Stimulated activated CD4-positive, alpha-beta T cell treated with anti-CD3 and anti-CD28 coated beads, TNF-alpha, amount 100 ng/mL, for 4 hours (primary cell): Measurements from ENCODE around the gene MAMLD1.
A peak's percentile ranks its signal among the peaks of the same experiment; 100 is the strongest.

Experiments
- DNase-seq, 3 experiments: peaks; one replicate each; pipeline ENCODE4 v3.0.0-alpha.2; 2020; ENCODE audit warnings: low read depth in 3 of 3

The MAMLD1 gene

GRCh38 chrX:150530821-150531220 lies 167.7 kb downstream of the MAMLD1 start:
- no peak for DNase-seq

DNA sequence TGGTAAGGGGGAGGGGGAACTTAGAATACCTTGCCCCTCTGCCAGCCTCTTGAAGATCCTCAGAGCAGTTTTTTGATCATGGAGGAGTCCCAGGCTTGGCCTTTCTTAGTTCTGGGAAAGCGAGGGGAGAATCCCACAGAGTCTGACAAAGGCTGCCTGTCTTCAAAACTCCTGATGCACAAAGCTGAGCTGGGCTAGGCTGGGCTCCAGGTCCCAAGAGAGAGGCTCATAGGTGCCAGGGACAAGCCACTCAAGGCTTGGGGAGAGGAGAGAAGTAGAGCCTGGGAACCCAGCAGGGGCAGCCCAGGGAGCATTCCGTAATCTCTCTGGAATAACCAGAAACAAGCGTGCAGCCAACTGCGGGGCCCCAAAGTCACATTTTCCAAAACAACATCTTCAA lies 168.3 kb downstream of the MAMLD1 start:
- no peak for DNase-seq

GRCh38 chrX:150533863-150534262 lies 170.7 kb downstream of the MAMLD1 start:
- no peak for DNase-seq

DNA sequence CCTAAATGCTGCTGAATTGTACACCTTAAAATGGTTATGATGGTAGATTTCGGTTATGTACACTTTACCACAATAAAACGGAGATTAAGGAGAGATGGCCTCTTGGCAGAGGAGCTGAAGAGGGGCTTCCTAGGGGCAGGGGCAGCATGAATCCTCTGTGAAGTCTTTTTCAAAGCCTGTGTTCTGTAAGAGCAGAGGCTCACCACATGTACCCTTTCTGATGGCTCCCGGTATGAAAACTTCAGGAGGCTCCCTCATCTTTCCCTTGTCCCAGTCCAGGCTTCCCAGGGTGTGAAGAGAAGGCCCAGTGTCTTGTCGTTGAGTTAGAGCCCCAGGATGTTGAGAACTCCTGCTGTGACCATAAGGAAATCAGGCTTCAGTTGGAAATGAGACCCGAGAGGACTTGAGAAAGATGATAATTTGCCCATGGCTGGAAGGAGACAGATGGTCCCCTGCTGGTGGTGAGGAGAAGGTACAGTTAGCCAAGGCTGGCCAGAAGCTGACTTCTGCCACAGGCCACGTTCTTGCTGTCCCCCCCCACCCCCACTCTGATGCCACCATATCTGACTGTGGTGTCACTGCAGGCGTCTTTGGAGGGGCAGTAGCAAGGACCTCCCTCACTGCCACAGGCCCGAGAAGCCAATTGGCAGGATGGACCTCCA lies 173.5 kb downstream of the MAMLD1 start:
- no peak for DNase-seq

- no peak for DNase-seq
These were observed 174.7 kb downstream of the MAMLD1 start for GRCh38 chrX:150537851-150538250.

DNA sequence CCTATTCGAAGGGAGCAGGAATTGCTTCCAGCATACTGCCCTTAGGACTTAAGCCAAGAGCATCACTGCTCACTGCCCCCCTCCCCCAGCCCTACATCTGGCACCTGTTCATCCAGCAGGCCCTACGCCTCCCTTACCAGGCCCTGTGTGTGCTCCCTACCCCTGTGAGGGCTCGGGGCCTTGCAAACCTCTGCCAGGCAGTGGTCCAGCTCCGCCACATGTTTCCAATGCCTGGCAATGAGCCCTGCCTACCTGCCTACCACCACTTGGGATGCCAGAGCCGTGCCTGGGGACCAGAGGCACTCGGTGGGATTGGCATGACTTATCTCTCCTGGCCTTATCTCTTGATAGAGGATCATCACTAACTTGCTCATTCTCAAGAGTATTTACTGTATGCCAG lies 177.8 kb downstream of the MAMLD1 start:
- no peak for DNase-seq

GRCh38 chrX:150542846-150543229 lies 179.7 kb downstream of the MAMLD1 start:
- DNase-seq, result no peak

GRCh38 chrX:150543230-150544155 lies 180.4 kb downstream of the MAMLD1 start:
- no peak for DNase-seq

DNA sequence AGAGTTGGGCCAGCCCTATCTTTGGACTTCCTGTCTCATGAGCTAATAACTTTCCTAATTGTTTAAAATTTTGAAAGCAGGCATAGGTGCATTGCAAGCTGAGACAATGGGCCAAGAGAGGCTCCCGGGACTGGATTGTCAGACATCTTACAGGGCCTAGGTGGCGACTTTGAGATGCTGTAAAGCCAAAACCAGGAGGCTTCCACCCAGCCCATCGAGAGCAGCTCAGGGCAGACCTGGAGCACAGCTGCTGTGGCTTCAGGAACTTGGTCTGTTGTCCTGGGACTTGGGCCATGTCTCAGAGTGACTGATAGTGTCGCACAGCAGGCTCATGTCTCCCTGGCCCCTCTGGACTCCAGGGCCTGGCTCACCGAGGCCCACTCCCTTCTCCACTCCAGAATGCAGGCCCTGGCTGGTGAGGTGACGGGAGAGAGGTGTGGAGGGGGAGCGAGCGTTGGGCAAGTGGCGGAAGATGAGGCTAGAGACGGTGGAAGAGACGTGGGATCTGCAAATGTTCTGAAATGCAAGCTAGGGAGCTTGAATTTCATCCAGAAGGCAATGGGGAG lies 181.2 kb downstream of the MAMLD1 start:
- no peak for DNase-seq

GRCh38 chrX:150544835-150545770 lies 182.0 kb downstream of the MAMLD1 start:
- no peak for DNase-seq

GRCh38 chrX:150546711-150547153 lies 183.6 kb downstream of the MAMLD1 start:
- peak in 1 of 3 experiments; percentile 11 for DNase-seq

DNA sequence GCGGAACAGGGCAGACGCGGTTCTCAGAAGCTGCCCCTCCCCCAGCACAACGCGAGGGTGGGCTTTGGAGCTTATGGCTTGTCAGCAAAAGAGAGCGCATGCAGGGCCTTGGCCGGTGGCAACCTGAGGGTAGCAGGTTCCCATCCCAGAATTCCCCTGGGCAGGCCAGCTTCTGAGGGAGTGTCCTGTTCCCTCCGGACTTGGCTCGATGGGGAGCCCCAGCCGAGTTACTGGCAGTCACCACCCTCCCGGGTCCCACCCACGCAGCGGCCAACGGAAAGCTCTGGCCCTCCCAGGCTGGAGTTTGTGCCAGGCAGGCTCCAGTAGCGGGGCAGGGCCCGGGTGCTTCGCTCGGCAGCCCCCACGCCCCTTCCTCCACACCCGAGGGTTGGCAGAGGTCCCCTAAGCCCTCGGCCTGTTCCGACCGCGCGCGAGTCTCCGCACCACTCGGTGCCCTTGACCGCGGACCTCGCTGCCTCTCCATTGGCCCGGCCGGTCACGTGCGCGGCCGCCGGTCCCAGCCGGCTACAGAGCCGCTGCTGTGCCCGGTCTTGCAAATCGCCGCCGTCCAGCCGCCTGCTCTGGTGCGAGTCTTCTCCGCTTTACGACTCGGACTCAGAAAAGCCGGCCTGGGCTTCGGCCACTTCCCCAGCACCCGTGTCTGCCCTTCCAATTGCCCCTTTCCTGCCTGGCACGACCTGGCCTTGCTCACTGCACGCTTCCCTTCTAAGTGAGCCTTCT lies 184.4 kb downstream of the MAMLD1 start:
- no peak for DNase-seq

DNA sequence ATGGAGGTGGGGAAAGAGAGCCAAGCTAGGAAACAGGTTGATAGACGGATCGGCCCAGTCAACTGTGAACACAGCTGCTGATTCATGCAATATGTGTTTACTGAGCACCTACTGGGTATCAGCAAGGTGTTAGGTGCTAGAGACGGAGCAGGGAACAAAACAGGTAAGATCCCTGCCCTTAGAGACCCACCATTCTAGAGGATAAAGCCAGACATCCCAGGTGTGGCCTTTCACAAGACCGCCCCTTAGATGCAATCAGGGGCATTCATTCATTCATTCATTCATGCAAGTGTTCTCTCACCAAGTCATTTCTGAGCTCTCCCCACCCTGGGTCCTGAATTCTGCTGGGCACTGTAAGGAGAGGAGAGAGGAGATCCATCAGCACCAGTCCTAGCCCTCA lies 185.1 kb downstream of the MAMLD1 start:
- no peak for DNase-seq

- no peak for DNase-seq
These were observed 185.6 kb downstream of the MAMLD1 start for GRCh38 chrX:150548684-150549083.

DNA sequence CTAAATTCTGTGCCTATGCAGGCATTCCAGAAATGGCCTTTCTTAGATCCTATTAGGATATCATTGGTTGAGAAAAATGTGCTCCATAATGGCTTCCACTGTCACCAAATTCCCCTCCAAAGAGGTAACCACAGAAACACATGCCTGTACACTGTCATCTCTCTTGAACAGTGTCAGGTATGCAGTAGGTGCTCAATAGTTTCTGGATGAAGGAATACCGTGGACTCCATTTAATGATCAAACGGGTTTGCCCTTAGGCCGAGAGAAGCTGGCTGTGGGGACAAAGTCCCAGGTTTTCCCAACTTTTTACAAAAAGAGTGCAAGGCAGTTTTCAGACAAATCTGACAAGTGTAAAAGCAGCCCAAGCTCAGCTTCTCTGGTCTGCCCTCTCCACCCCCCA lies 188.8 kb downstream of the MAMLD1 start:
- DNase-seq, result no peak

- DNase-seq, result no peak
These were observed 195.3 kb downstream of the MAMLD1 start for GRCh38 chrX:150558424-150558823.
